Head of caudate nucleus (tissue), 42 donors: Measurements from ENCODE around the gene GLB1L.

Source experiments
- DNase-seq, 42 donors: peaks; one replicate each; pipeline versions ENCODE4 v3.0.0 to v3.0.0-alpha.2; 2020 to 2021; ENCODE audit warnings: mixed read lengths in 7 of 42
- intact Hi-C: fragments of 100-400 bp; cut with DNase I; formaldehyde crosslinking; loops from one replicate; pipeline ENCODE4 v1.15.0; 2022

GLB1L gene

DNA sequence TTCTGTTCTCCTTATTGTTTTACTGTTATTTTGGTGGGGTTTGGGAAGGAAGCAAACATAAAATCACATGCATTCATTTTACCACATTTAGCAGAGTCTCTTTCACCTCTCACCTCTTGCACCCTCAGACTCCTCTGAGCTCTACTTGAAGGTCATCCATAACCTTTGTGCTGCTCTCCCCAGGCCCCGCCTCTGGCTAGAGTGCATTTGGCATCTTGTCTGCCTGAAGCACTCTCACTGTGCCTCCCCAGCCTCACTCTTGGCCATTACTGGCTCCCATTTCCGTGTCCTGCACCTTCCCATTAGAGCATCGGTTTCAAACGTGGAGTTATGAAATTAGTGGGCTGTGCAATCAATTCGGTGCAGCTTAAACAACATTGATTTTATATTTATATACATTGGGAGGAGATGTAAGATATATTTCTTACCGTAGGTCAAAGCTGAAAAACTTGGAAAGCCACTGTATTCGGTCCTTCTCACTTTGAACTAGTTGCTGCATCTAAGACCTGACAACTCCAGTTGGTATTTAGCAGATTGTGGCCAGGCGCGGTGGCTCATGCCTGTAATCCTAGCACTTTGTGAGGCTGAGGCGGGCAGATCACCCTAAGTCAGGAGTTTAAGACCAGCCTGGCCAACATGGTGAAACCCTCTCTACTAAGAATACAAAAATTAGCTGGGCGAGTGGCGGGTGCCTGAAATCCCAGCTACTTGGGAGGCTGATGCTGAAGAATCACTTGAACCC is 45.6 kb downstream of the GLB1L start:
- intact Hi-C loops = no loop called here

DNA sequence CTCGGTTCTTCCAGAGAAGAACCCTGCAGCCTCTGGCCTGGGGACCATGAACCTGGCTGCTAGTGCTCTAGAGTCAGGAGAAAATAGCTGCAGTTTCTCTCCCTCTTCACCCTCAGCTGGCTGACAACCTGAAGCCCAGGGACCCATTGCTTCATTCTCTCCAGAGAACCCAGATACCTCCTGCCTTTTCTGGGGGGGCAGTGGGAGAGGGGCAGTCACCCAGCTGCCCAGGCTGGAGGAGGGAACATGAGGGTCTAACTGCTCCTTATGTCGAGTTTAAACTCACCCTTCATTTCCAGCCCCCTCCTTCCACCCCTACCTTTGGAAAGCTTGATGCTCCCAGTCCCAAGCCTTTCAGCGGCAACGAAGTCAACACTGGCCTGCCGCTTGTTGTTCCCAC is 46.3 kb downstream of the GLB1L start:
- intact Hi-C loops = no loop called here
- peak in 1 of 42 donors; percentile 14 for DNase-seq

More for the DNA sequence above, 45.6 kb downstream of the GLB1L start:
- DNase-seq = peak in 3 of 42 donors; percentile 5 to 7 (median 6)

DNA sequence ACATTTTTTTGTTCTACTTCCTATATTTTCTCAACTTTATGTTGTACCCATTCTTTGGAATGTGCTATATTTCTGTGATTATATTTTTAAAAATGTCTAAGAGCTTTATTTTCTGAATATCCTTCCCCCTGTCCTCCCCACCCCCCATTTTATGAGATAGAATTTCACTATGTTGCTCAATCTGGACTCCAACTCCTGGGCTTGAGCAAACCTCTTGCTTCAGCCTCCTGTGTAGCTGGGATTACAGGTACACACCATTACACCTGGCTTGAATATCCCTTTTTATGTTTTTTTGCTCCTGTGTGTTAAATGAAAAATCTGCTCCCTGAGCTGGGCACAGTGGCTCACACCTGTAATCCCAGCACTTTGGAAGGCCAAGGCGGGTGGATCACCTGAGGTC is 47.9 kb downstream of the GLB1L start:
- intact Hi-C loops = no loop called here
- no peak for DNase-seq

DNA sequence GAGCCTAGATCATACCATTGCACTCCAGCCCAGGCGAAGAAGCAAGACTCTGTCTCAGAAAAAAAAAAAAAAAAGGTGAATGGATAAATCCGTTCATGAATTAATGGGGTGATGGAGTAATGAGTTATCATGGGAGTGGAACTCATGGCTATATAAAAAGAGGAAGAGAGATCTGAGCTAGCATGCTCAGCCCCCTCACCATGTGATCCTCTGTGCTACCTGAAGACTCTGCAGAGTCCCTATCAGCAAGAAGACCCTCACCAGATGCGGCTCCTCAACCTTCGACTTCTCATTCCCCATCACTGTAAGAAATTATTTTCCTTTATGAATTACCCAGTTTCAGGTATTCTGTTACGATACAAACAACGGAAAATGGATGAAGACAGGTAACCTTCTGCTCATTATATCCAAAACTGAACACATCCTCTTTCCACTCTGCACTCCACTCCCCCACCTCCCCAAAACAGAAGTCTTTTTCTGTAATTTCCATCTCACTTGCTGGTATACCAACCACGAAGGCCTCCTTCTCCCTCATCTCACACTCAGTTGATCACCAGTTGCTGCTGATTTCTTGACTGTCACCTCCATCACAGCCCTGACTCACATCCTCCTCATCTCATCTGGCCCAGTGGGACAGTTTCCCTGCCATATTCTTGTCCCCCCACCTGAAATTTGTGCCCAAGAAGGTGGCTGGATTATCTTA is 58.3 kb downstream of the GLB1L start:
- intact Hi-C loops = no loop called here
- peak in 2 of 42 donors; percentile 19 to 23 for DNase-seq
